Loucy (cell line): ENCODE measurements around the gene INPP4B.
A peak's percentile ranks its signal among the peaks of the same experiment; 100 is the strongest.

Experiments used
- H2AFZ ChIP-seq: fragments of 200-600 bp; sonication (generic); 2 replicates; pipeline ENCODE4 v1.6.0; 2016; ENCODE audit warnings: antibody characterized with exemption, mild to moderate bottlenecking, low read length, moderate library complexity
- H3F3A ChIP-seq: fragments of 200-600 bp; 2 replicates; pipeline ENCODE4 v1.6.0; 2016; ENCODE audit warnings: antibody characterized with exemption, low read depth, mild to moderate bottlenecking
- H3K27me3 ChIP-seq: fragments of 200-600 bp; sonication (generic); 2 replicates; pipeline ENCODE4 v1.6.1; 2014; ENCODE audit warnings: low read length, mild to moderate bottlenecking; ENCODE audit not compliant: insufficient read depth, poor library complexity, severe bottlenecking
- H3K36me3 ChIP-seq: fragments of 200-600 bp; sonication (generic); 2 replicates; pipeline ENCODE4 v1.6.1; 2016; ENCODE audit warnings: low read length; ENCODE audit not compliant: insufficient read depth
- H3K4me1 ChIP-seq: fragments of 200-600 bp; sonication (generic); 2 replicates; pipeline ENCODE4 v1.5.1; 2014; ENCODE audit warnings: low read length, mild to moderate bottlenecking; ENCODE audit not compliant: insufficient read depth, poor library complexity, severe bottlenecking
- H3K4me2 ChIP-seq: fragments of 200-600 bp; sonication (generic); 2 replicates; pipeline ENCODE4 v1.6.0; 2014; ENCODE audit warnings: antibody characterized with exemption, low read length, low read depth, mild to moderate bottlenecking; ENCODE audit not compliant: poor library complexity, severe bottlenecking
- H3K4me3 ChIP-seq: fragments of 200-600 bp; sonication (generic); 2 replicates; pipeline ENCODE4 v1.5.1; 2014; ENCODE audit warnings: low read length, mild to moderate bottlenecking, mixed read lengths; ENCODE audit not compliant: poor library complexity, severe bottlenecking
- H3K79me2 ChIP-seq: fragments of 200-600 bp; sonication (generic); 2 replicates; pipeline ENCODE4 v1.6.1; 2014; ENCODE audit warnings: low read length; ENCODE audit not compliant: insufficient read depth
- H3K9ac ChIP-seq: fragments of 200-600 bp; sonication (generic); 2 replicates; pipeline ENCODE4 v1.6.0; 2014; ENCODE audit warnings: mild to moderate bottlenecking, low read depth, low read length, moderate library complexity; ENCODE audit not compliant: poor library complexity, severe bottlenecking
- H3K9me2 ChIP-seq: fragments of 200-600 bp; sonication (generic); replicated peaks from 2 replicates; pipeline ENCODE4 v1.6.1; 2016; ENCODE audit warnings: low read depth, low read length, mixed read lengths
- H3K9me3 ChIP-seq: fragments of 200-600 bp; sonication (generic); 2 replicates; pipeline ENCODE4 v1.6.1; 2014; ENCODE audit warnings: mild to moderate bottlenecking, antibody characterized with exemption, low read length, low read depth; ENCODE audit not compliant: insufficient read depth
- H4K20me1 ChIP-seq: fragments of 200-600 bp; sonication (generic); 2 replicates; pipeline ENCODE4 v1.6.0; 2014; ENCODE audit warnings: antibody characterized with exemption, low read length, mild to moderate bottlenecking; ENCODE audit not compliant: insufficient read depth, poor library complexity, severe bottlenecking
- CTCF ChIP-seq: fragments of 200-600 bp; sonication (generic); conservative IDR thresholded peaks from 2 replicates; pipeline ENCODE4 v1.5.1; 2014; ENCODE audit warnings: mild to moderate bottlenecking, antibody characterized with exemption, low read length
- EZH2phosphoT487 ChIP-seq: fragments of 200-600 bp; IDR thresholded peaks from 2 replicates; pipeline ENCODE4 v1.6.1; 2018; ENCODE audit warnings: antibody characterized with exemption, mild to moderate bottlenecking, moderate library complexity, borderline replicate concordance

INPP4B gene

GRCh38 chr4:142265536-142265935, 580.6 kb downstream of the INPP4B start:
- H3K36me3 ChIP-seq: peaks cover 16% of the 10 kb centered on the region; the same call in 1 of the 2 replicates
- H3K79me2 ChIP-seq: 0 out of 2 replicates have a peak, but pooled peaks cover 5% of the 10 kb centered on the region
- H3K4me2 ChIP-seq: peak overlapping the region; percentile 3
- H3K9me2 ChIP-seq: no peaks in the 10 kb centered on the region
- H3K27me3 ChIP-seq: no peaks in the 10 kb centered on the region
- H4K20me1 ChIP-seq: no peaks in the 10 kb centered on the region
- H3K4me3 ChIP-seq: no peak overlapping the region
- 0 out of 2 replicates have a peak, but pooled peaks cover 3% of the 10 kb centered on the region for H3F3A ChIP-seq
- H2AFZ ChIP-seq: no peak overlapping the region
- H3K9me3 ChIP-seq: no peaks in the 10 kb centered on the region
- TF ChIP-seq EZH2phosphoT487 (no peak), CTCF (no peak)
- peaks cover 24% of the 10 kb centered on the region for H3K4me1 ChIP-seq
- no peak overlapping the region for H3K9ac ChIP-seq

GRCh38 chr4:142264961-142265360, 581.1 kb downstream of the INPP4B start:
- H3K27me3 ChIP-seq: no peaks in the 10 kb centered on the region
- peaks cover 24% of the 10 kb centered on the region for H3K4me1 ChIP-seq
- H2AFZ ChIP-seq: no peak overlapping the region
- H3K9me2 ChIP-seq: no peaks in the 10 kb centered on the region
- H3K4me3 ChIP-seq: no peak overlapping the region
- H3K79me2 ChIP-seq: 0 out of 2 replicates have a peak, but pooled peaks cover 5% of the 10 kb centered on the region
- no peaks in the 10 kb centered on the region for H4K20me1 ChIP-seq
- H3F3A ChIP-seq: 0 out of 2 replicates have a peak, but pooled peaks cover 3% of the 10 kb centered on the region
- peak overlapping the region; percentile 3 for H3K4me2 ChIP-seq
- no peaks in the 10 kb centered on the region for H3K9me3 ChIP-seq
- H3K9ac ChIP-seq: no peak overlapping the region
- no peak for TF ChIP-seq EZH2phosphoT487
- no peak for TF ChIP-seq CTCF
- peaks cover 11% of the 10 kb centered on the region; the same call in 1 of the 2 replicates for H3K36me3 ChIP-seq

- Histone ChIP-seq H3K4me2 (no peak overlapping the region), H3K9me3 (no peaks in the 10 kb centered on the region), H3K79me2 (0 out of 2 replicates have a peak, but pooled peaks cover 5% of the 10 kb centered on the region), H3K4me3 (no peak overlapping the region), H2AFZ (no peak overlapping the region), H3F3A (no peaks in the 10 kb centered on the region), H3K4me1 (peaks cover 20% of the 10 kb centered on the region), H4K20me1 (no peaks in the 10 kb centered on the region), H3K9ac (no peak overlapping the region), H3K36me3 (peaks cover 4% of the 10 kb centered on the region; the same call in 1 of the 2 replicates), H3K9me2 (no peaks in the 10 kb centered on the region), H3K27me3 (no peaks in the 10 kb centered on the region)
- no peak for TF ChIP-seq EZH2phosphoT487
- TF ChIP-seq CTCF: no peak
Observed at GRCh38 chr4:142262956-142263355, 583.1 kb downstream of the INPP4B start.
